ENCODE data around the gene ZMYM2. TPM values are rescaled to one million over a fixed set of nuclear protein-coding genes. Genes with fewer than 3 reads are reported as not detected.
"Not testable (repeated sequence)": the region's sequence is repeated elsewhere in the genome, so short reads cannot be mapped to it uniquely, and the experiment has no call there.

ZMYM2 gene
- total RNA-seq, result 68.8 and 81.3 TPM in 2 replicates

DNA sequence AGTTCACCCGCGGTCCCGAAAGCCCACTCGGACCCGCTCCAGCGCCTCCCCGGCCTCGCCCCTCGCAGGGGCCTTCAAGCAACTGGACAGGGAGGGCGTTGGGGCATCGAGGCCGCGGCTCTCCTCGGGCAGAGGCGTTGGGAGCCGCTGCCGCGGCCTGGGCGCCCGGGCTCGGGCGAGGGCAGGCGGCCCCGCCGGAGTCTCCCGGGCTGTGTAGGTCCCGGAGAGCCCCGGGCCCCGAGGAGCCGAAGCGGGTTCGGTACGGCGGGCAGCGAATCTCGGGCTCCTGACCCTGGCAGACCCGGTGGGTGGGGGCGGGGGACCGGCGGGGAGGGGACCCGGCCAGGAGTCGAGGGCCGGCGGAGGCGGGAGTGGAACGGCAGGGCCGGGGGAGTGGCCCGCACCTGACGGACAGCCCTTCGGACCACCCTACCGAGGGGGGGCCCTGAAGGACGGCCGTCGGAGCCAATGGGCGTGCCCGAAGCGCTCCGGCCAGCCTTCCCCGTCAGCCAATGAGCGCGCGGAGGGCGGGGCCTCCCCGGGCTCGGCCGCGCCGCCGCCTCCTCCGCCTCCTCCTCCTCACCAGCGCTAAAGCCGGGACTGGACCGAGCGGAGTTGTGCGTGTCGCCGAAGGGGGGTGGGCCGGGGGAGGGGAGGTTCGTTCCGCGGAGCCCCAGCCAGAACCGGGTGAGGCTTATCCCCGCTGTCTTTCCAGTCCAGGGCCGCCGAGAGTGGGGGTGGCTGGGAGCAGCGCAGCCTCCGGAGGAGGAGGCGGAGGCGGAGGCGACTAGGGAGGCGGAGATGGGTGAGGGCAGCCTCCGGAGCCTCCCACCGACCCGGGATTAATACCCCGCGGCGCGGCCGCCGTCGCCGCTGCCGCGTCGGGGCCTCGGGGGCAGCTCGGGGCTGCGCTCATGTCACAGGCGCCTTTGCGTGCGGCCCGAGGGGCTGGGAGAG lies at the start of gene ZMYM2:
Gene ZMYM2 (plus strand): TSS at position 573 of the 957 bp plus-strand sequence. CDS start 34,346 bp downstream, outside the sequence.
- peak; percentile 98 for DNase-seq

DNA sequence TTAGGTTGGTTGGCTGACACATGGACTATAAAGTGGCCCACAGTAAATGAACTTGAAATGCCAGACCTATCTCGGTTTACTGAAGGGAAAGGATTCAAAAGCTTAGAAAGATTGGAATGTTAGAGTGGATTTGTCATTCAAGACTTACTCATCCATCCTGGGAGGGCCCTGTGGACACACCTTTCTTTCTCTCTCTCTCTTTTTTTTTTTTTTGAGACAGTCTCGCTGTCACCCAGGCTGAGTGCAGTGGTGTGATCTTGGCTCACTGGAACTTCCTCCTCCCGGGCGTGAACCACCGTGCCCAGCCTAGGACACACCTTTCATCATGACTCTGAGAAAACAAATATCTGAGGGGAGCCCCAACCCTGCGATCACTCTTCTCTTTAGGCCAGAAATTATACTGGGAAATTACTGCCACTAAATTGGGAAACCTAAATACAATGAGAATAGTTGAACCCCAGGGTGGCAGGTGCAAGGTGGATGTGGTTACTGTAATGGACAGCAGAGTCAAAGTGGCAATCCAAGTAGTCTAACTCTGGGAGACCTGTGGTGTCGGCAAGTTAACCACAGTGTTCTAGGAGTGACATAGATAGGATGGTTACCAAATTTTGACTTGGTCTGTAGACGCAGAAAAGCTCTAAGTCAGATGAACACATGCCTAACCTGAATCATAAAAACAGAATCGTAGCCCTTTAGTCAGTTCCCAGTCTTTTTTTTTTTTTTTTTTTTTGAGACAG lies 48.0 kb upstream of the ZMYM2 start:
- no peak for DNase-seq

DNA sequence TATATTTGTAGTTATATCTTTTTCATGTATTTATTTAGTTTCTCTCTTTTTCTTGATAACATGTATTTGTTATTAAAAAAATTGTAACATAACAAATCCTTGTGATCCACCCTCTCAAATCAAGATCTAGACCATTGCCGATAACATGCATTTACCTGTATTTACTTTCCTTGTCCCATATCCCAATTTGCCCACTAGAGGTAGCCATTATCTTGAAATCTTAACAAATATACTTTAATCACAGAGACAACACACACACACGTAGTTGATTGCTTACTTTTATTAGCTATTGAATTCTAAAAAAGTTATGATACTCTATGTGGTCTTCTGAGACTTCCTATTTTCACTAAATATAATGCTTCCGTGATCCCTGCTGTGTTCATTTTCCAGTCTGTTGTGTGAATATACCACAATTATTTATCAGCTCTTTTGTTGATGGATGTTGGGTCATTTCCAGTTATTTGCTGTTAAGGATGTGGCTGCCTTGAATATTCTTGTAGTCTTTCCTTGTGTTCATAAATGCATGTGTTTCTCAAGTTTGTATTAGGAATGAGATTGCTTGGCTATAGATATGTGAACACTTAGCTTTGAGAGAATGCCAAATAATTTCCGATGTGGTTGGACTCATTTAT lies 31.3 kb upstream of the ZMYM2 start:
- DNase-seq, result peak; percentile 65

DNA sequence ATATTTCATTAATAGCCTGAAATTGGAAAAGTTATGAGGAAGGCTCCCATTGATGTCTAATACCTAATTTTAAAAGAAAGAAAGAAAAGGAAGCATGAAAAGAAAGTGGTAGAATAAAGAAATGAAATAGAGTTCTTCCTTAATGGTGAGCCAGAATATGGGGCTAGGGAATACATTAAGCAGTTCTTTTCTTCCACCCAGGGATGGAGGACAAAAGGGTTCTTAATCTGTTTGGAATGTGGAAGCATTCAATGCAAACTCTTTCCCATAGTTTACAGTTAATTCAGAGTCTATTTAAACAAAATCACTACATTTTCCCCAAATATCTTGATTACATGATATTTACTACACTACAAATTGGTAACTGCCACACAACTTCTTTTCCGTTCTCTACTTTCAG lies 18.4 kb upstream of the ZMYM2 start:
- DNase-seq, result no peak

GRCh38 chr13:19950374-19950773 lies 8.2 kb upstream of the ZMYM2 start:
- no peak for DNase-seq

DNA sequence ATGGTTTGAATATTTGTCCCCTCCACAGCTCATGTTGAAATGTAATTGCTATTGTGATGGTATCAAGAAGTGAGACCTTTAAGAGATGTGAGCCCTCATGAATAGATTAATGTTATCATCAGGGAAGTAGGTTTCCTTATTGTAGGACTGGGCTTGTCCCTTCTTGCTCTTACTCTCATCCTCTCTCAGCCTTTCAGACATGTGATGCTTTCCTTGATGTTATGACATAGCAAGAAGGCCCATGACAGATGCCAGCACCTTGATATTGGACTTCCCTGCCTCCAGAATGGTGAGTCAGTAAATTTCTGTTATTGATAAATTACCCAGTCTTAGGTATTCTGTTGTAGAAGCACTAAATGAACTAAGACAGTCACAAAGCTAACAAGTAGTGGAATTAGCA lies 5.7 kb upstream of the ZMYM2 start:
- no peak for DNase-seq

- DNase-seq, result no peak
Observed at GRCh38 chr13:19955873-19956559, 2.5 kb upstream of the ZMYM2 start.

DNA sequence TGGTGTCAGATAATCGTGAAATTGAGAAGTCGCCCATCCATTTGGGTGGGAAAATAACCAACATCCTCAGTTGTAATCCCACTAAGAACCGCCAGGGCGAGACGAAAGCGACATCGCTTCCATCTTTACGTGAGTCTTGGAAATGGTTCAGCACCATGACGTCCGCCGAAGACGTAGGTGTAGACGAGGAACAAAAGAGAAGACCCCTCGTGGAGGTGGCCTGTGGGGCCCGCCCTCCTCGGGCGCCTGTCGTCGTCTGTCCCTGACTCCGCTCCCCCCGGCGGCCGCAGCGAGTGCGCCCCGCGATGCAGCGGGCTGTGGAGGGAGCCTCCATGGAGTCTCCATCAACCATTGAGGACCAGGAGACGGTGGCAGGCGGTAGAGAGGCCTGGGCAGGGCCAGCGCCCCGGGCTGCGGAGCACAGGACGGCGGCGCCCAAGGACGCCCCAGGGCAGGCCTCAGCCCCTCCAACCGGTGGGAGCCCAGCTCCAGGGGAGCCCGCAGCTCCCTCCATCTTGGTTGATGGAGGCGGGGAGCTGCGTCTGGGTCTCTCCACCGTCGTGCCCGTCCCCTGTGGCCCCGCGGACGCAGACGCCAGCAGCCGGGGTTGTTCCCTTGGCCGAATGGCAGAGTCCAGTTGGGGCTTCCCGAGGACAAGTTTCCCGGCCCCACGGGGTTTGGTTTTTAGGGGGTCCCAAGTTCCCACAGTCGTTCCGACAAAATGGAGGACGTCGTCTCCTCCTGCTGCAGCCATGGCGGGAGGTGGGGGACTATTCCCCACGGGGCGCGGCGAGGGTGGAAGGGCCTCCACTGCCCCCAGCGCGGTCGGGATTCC lies 990 bp upstream of the ZMYM2 start:
- peak; percentile 89 for DNase-seq

- DNase-seq, result peak; percentile 71
Observed at GRCh38 chr13:19959141-19959830, 759 bp downstream of the ZMYM2 start.

DNA sequence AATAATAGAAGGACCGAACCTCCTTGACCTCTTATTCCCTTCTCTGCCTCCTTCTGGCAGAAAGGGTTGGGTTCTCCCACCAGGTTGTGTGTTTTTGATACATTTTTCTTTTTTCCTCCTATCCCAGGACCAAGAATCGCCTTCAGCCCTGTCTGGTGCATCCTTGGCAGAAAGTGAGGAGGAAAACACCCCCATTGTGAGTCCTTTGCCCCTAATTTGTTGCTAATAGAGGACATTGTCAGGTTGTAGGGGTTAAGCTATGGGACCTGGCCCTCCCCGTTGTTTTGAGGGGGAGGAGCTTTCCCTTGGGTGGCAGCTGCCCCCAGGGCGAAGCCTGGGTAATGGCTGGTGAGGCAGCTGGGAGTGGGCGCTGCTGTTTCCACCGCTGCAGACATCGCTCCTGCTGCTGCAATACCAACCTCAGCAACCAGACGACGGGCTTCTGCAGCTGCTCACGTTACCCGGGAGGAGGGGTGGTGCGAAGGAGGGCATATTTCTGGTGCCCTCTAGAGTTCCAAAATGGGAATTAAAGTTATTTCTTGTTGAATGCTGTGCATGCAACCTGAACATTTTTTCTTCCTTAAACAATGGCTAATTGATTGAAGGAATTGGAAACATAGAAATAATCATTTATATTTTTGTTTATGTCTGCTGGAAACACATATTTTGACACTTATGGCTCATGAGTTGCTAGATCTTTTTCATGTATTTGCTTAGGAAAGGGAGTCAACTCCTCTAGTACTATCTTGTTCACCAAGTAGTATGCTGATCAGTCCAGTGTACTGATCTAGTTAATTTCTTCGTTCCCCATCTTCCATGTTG lies 1.5 kb downstream of the ZMYM2 start:
- DNase-seq, result peak; percentile 94

- DNase-seq, result peak; percentile 11
Observed at GRCh38 chr13:19960653-19960976, 2.1 kb downstream of the ZMYM2 start.

- no peak for DNase-seq
Observed at GRCh38 chr13:19961489-19961888, 3.0 kb downstream of the ZMYM2 start.

- DNase-seq, result no peak
Observed at GRCh38 chr13:19961924-19962323, 3.4 kb downstream of the ZMYM2 start.

DNA sequence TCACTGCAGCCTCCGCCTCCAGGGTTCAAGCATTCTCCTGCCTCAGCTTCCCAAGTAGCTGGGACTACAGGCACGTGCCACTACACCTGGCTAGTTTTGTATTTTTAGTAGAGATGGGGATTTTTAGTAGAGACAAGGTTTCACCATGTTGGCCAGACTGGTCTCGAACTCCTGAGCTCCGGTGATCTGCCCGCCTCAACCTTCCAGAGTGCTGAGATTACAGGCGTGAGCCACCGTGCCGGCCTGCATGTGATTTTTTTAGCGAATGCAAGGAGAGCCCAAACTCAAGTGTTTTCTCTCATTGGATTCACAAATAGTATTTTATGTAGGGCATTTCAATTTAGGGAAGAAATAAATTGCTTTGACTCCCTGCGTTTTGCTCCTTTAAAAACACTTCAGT lies 4.4 kb downstream of the ZMYM2 start:
- no peak for DNase-seq

- peak; percentile 52 for DNase-seq
Observed at GRCh38 chr13:19967621-19968020, 9.1 kb downstream of the ZMYM2 start.

GRCh38 chr13:19974498-19975009 lies 16.0 kb downstream of the ZMYM2 start:
- not testable (repeated sequence) for DNase-seq

- DNase-seq, result no peak
Observed at GRCh38 chr13:19978831-19979437, 20.4 kb downstream of the ZMYM2 start.

DNA sequence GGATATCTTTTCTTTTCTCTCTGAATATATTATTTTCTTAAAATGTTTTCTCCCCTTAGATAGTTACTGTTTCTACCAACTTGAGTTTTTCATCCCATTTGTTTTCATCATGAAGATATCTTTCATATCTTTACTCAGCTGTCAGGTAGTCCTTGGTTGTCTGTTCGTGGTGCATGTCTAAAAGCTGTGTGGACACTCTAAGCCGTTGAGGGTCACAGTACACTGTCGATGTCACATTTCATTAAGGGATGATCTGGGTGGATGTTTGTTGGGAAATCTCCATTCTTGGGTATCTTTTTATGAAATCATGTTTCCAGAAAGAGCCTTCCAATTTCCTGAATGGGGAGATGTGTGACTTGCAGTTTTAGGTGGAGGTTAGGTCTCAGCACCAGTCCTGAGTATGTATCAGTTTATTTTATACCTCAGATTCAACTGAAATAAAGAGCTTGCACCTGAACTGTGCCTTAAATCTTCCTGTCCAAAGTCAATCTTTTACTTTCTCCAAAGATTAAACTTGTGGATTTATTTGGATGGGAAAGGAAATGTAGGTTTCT lies 23.2 kb downstream of the ZMYM2 start:
- DNase-seq, result no peak

- DNase-seq, result no peak
Observed at GRCh38 chr13:19982447-19983043, 24.0 kb downstream of the ZMYM2 start.

All from dermis blood vessel endothelial cell (primary cell).